IMR-90 (cell line): ENCODE data around the gene RPH3AL. TPM values are rescaled to one million over a fixed set of nuclear protein-coding genes. Genes with fewer than 3 reads are reported as not detected.

Source experiments
- ATAC-seq: fragments of 200-7000 bp; cut with Tn5 transposase; 2 replicates; pipeline ENCODE4 v1.9.1; 2020; ENCODE audit warnings: low read depth, mild to moderate bottlenecking, moderate library complexity
- BruUV-seq: library from RNA; stranded (reverse); fragments of 400-500 nt; replicated peaks from 2 replicates; lab custom pipeline; 2021; lab: Mats Ljungman, UMichigan
- CTCF ChIA-PET: fragments of 300-600 bp; formaldehyde crosslinking; extraction: SDS; loops from one replicate; lab custom pipeline; 2021; ENCODE audit warnings: antibody characterized with exemption; lab: Yijun Ruan, JAX
- POLR2A ChIA-PET: fragments of 300-600 bp; sonication (Branson Sonifier 250); formaldehyde crosslinking; loops from one replicate; lab custom pipeline; 2022; ENCODE audit warnings: antibody characterized with exemption; ENCODE audit not compliant: unreplicated experiment; lab: Charles Lee
- DNase-seq: peaks from one replicate; pipeline ENCODE4 v3.0.0; 2013
- H2AFZ ChIP-seq: replicated peaks from 2 replicates; pipeline ENCODE3; 2013; ENCODE audit warnings: low read length, mild to moderate bottlenecking; ENCODE audit not compliant: poor library complexity
- H2AK5ac ChIP-seq: 2 replicates; pipeline ENCODE4 v1.6.1; 2013; ENCODE audit warnings: low read depth, low read length, inconsistent platforms
- H2AK9ac ChIP-seq: replicated peaks from 2 replicates; pipeline ENCODE3; 2013; ENCODE audit warnings: mild to moderate bottlenecking, low read depth, low read length, moderate library complexity; ENCODE audit not compliant: poor library complexity
- H2BK120ac ChIP-seq: 2 replicates; pipeline ENCODE4 v1.6.1; 2013; ENCODE audit warnings: low read depth, low read length, inconsistent platforms
- H2BK15ac ChIP-seq: 3 replicates; pipeline ENCODE4 v1.6.1; 2013; ENCODE audit warnings: low read depth, low read length, inconsistent platforms
- H2BK20ac ChIP-seq: 2 replicates; pipeline ENCODE4 v1.6.1; 2013; ENCODE audit warnings: low read depth, mild to moderate bottlenecking, inconsistent platforms, low read length, moderate library complexity
- H2BK5ac ChIP-seq: 2 replicates; pipeline ENCODE4 v1.6.1; 2013; ENCODE audit warnings: mild to moderate bottlenecking, low read depth, low read length, inconsistent platforms; ENCODE audit not compliant: poor library complexity, severe bottlenecking
- H3K14ac ChIP-seq: replicated peaks from 2 replicates; pipeline ENCODE4 v1.6.1; 2013; ENCODE audit warnings: low read depth, low read length, inconsistent platforms
- H3K18ac ChIP-seq: 2 replicates; pipeline ENCODE4 v1.6.1; 2013; ENCODE audit warnings: low read depth, low read length, control low read depth
- H3K23ac ChIP-seq: 2 replicates; pipeline ENCODE4 v1.6.1; 2013; ENCODE audit warnings: low read depth, low read length, inconsistent platforms
- H3K27ac ChIP-seq: 2 replicates; pipeline ENCODE4 v1.5.1; 2013; ENCODE audit warnings: mild to moderate bottlenecking, control low read depth, low read length; ENCODE audit not compliant: insufficient read depth
- H3K27me3 ChIP-seq: 2 replicates; pipeline ENCODE4 v1.6.1; 2013; ENCODE audit warnings: low read length; ENCODE audit not compliant: control insufficient read depth, insufficient read depth
- H3K36me3 ChIP-seq: 2 replicates; pipeline ENCODE4 v1.6.1; 2013; ENCODE audit warnings: low read length, mixed read lengths; ENCODE audit not compliant: control insufficient read depth, insufficient read depth
- H3K4ac ChIP-seq: 2 replicates; pipeline ENCODE4 v1.6.1; 2013; ENCODE audit warnings: low read depth, low read length, inconsistent platforms
- H3K4me1 ChIP-seq: 2 replicates; pipeline ENCODE4 v1.6.1; 2013; ENCODE audit warnings: low read length, mixed read lengths; ENCODE audit not compliant: control insufficient read depth, insufficient read depth
- H3K4me2 ChIP-seq: 2 replicates; pipeline ENCODE4 v1.6.1; 2013; ENCODE audit warnings: low read depth, mild to moderate bottlenecking, control low read depth, low read length, moderate library complexity
- H3K4me3 ChIP-seq: 2 replicates; pipeline ENCODE4 v1.5.1; 2013; ENCODE audit warnings: low read depth, mild to moderate bottlenecking, control low read depth, low read length, moderate library complexity; ENCODE audit not compliant: insufficient read depth
- H3K56ac ChIP-seq: 2 replicates; pipeline ENCODE4 v1.6.1; 2013; ENCODE audit warnings: low read length, inconsistent platforms; ENCODE audit not compliant: insufficient read depth; ENCODE audit errors: extremely low read depth
- H3K79me1 ChIP-seq, 2 experiments: 2 replicates each; pipeline ENCODE4 v1.6.1; 2013; ENCODE audit warnings: low read length in 2 of 2, inconsistent platforms in 1 of 2, low read depth in 1 of 2
- H3K9ac ChIP-seq: 2 replicates; pipeline ENCODE4 v1.6.1; 2013; ENCODE audit warnings: low read depth, low read length, control low read depth
- H3K9me1 ChIP-seq: 2 replicates; pipeline ENCODE4 v1.6.1; 2013; ENCODE audit warnings: low read length, inconsistent platforms; ENCODE audit not compliant: insufficient read depth
- H3K9me3 ChIP-seq: 2 replicates; pipeline ENCODE4 v1.6.1; 2013; ENCODE audit warnings: low read length; ENCODE audit not compliant: control insufficient read depth, insufficient read depth
- H4K20me1 ChIP-seq: 2 replicates; pipeline ENCODE4 v1.6.1; 2013; ENCODE audit warnings: low read length, inconsistent platforms; ENCODE audit not compliant: insufficient read depth
- H4K5ac ChIP-seq: 2 replicates; pipeline ENCODE4 v1.6.1; 2013; ENCODE audit warnings: mild to moderate bottlenecking, low read depth, low read length, control low read depth
- H4K8ac ChIP-seq, 2 experiments: 2 replicates each; pipeline ENCODE4 v1.6.1; 2013; ENCODE audit warnings: low read depth in 2 of 2, low read length in 2 of 2, control low read depth in 1 of 2, inconsistent platforms in 1 of 2
- H4K91ac ChIP-seq: 2 replicates; pipeline ENCODE4 v1.6.1; 2013; ENCODE audit warnings: low read depth, low read length, inconsistent platforms; ENCODE audit not compliant: insufficient read depth
- BHLHE40 ChIP-seq: fragments of 150-350 bp; IDR thresholded peaks from 2 replicates; pipeline ENCODE4 v1.6.1; 2016; ENCODE audit warnings: mild to moderate bottlenecking, low read depth, low read length
- CEBPB ChIP-seq: IDR thresholded peaks from 2 replicates; pipeline ENCODE4 v1.6.1; 2012; ENCODE audit warnings: low read depth, low read length, improper control_type of control experiment
- MAZ ChIP-seq: IDR thresholded peaks from 2 replicates; pipeline ENCODE4 v1.6.1; 2012; ENCODE audit warnings: low read depth, mild to moderate bottlenecking, low read length, improper control_type of control experiment, moderate library complexity, borderline replicate concordance
- POLR2A ChIP-seq: IDR thresholded peaks from 2 replicates; pipeline ENCODE4 v1.6.1; 2012; ENCODE audit warnings: mild to moderate bottlenecking, low read depth, low read length
- RAD21 ChIP-seq: IDR thresholded peaks from 2 replicates; pipeline ENCODE4 v1.6.1; 2012; ENCODE audit warnings: low read length, improper control_type of control experiment
- RCOR1 ChIP-seq: IDR thresholded peaks from 2 replicates; pipeline ENCODE4 v1.6.1; 2012; ENCODE audit warnings: mild to moderate bottlenecking, low read length, improper control_type of control experiment; ENCODE audit not compliant: insufficient replicate concordance
- WGBS, 2 experiments: methylation state at CpG; one replicate each; pipeline versions ENCODE4 v1.1.5 to v1.1.7; 2013; ENCODE audit warnings: missing lambda C conversion rate in 2 of 2; ENCODE audit not compliant: insufficient read length in 1 of 2; ENCODE audit errors: extremely low coverage in 2 of 2; 5-methylcytosine and 5-hydroxymethylcytosine counted together
- dilution Hi-C: fragments of 300-500 bp; cut with HindIII; formaldehyde crosslinking; loops from one replicate; pipeline ENCODE4 v1.14.3; 2018; ENCODE audit warnings: low sequenced_read_pairs; ENCODE audit not compliant: unreplicated experiment
- in situ Hi-C: fragments of 300-500 bp; cut with MboI; formaldehyde crosslinking; loops from 3 replicates; pipeline ENCODE4 v1.14.3; 2019; ENCODE audit warnings: low sequenced_read_pairs, inconsistent platforms, mixed read lengths
- intact Hi-C: fragments of 100-400 bp; cut with micrococcal nuclease; formaldehyde crosslinking; loops from 2 replicates; pipeline ENCODE4 v1.10.0; 2022
- polyA plus RNA-seq, 3 experiments: library from polyadenylated mRNA; depleted of rRNA; stranded (reverse); fragments of >200 nt; gene quantifications; 2 replicates each; pipeline ENCODE4 v1.2.3, GENCODE V29; 2012; ENCODE audit warnings: low replicate concordance in 1 of 3
- total RNA-seq: library from RNA; depleted of rRNA; stranded (reverse); fragments of >200 nt; gene quantifications from 2 replicates; pipeline ENCODE4 v1.2.3, GENCODE V29; 2012
- TF ChIP-seq, protein P1 (sequence below): fragments of 150-350 bp; IDR thresholded peaks from 2 replicates; pipeline ENCODE4 v1.6.1; 2017; ENCODE audit warnings: mild to moderate bottlenecking, antibody characterized with exemption, low read length, low read depth

RPH3AL gene
- total and polyA plus RNA-seq, 2 of the 4 experiments (the other 2 are of a cell fraction): 1.8 to 2.5 TPM

GRCh38 chr17:172401-172800, 180.2 kb downstream of the RPH3AL start:
- H3K9me1 ChIP-seq: no peaks in the 10 kb centered on the region
- H3K9me3 ChIP-seq: no peaks in the 10 kb centered on the region
- no peak overlapping the region for H3K27ac ChIP-seq
- no peak overlapping the region for H3K14ac ChIP-seq
- H2BK5ac ChIP-seq: no peak overlapping the region
- no TSS peak for BruUV-seq
- no peaks in the 10 kb centered on the region for H4K20me1 ChIP-seq
- ChIA-PET CTCF (no interaction called here), POLR2A (no interaction called here)
- no peaks in the 10 kb centered on the region for H3K36me3 ChIP-seq
- no peaks in the 10 kb centered on the region for H3K4me1 ChIP-seq
- TF ChIP-seq CEBPB (no peak), BHLHE40 (no peak), RAD21 (no peak), MAZ (no peak), RCOR1 (no peak), POLR2A (no peak)
- TF ChIP-seq, protein P1, sequence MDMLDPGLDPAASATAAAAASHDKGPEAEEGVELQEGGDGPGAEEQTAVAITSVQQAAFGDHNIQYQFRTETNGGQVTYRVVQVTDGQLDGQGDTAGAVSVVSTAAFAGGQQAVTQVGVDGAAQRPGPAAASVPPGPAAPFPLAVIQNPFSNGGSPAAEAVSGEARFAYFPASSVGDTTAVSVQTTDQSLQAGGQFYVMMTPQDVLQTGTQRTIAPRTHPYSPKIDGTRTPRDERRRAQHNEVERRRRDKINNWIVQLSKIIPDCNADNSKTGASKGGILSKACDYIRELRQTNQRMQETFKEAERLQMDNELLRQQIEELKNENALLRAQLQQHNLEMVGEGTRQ: no peak
- no peak overlapping the region for H2AK9ac ChIP-seq
- intact Hi-C loops: no loop called here
- no peak overlapping the region for H2AK5ac ChIP-seq
- no peak overlapping the region for H4K91ac ChIP-seq
- 84% methylated on average over 5 of the region's 11 CpGs; no CpG with 5 or more reads in 1 of the 2 experiments for WGBS, 2 experiments
- dilution Hi-C loops: no loop called here
- H3K4ac ChIP-seq: no peak overlapping the region
- no peak overlapping the region for H3K18ac ChIP-seq
- H3K4me3 ChIP-seq: no peak overlapping the region
- no peak overlapping the region for H2BK120ac ChIP-seq
- H2BK15ac ChIP-seq: no peak overlapping the region
- no peak overlapping the region for H4K8ac ChIP-seq
- no peak overlapping the region for H4K5ac ChIP-seq
- ATAC-seq: no peak
- no peak for DNase-seq
- no peak overlapping the region for H3K23ac ChIP-seq
- no peak overlapping the region for H3K9ac ChIP-seq
- no peak overlapping the region for H3K4me2 ChIP-seq
- in situ Hi-C loops: no loop called here
- no peak overlapping the region for H2AFZ ChIP-seq
- peaks cover 23% of the 10 kb centered on the region; the same call in 1 of the 2 replicates for H3K27me3 ChIP-seq
- H3K56ac ChIP-seq: no peak overlapping the region
- no peaks in the 10 kb centered on the region for H3K79me1 ChIP-seq
- no peak overlapping the region for H2BK20ac ChIP-seq
